H1 (cell line): ENCODE measurements around the gene CRIP1.

Experiments
- CTCF ChIP-seq, 3 experiments: IDR thresholded peaks; 1 replicate in 2 of 3; 2 replicates in 1 of 3; pipeline versions ENCODE4 v1.5.1 to v1.6.1; 2011; ENCODE audit warnings: low read length in 3 of 3, mild to moderate bottlenecking in 3 of 3, inconsistent platforms in 2 of 3, low read depth in 1 of 3, moderate library complexity in 1 of 3; ENCODE audit not compliant: insufficient read depth in 1 of 3; ENCODE audit errors: control extremely low read depth in 1 of 3
- EZH2 ChIP-seq: fragments of 200-600 bp; sonication (generic); IDR thresholded peaks from 2 replicates; pipeline ENCODE4 v1.7.1; 2012; ENCODE audit warnings: low read depth, mild to moderate bottlenecking, moderate library complexity, low read length, inconsistent platforms; ENCODE audit not compliant: severe bottlenecking
- POLR2A ChIP-seq, 2 experiments: IDR thresholded peaks; 1 replicate in 1 of 2; 2 replicates in 1 of 2; pipeline ENCODE4 v1.6.1; 2011; ENCODE audit warnings: low read depth in 2 of 2, low read length in 2 of 2, mild to moderate bottlenecking in 2 of 2; ENCODE audit errors: control extremely low read depth in 1 of 2

DNA sequence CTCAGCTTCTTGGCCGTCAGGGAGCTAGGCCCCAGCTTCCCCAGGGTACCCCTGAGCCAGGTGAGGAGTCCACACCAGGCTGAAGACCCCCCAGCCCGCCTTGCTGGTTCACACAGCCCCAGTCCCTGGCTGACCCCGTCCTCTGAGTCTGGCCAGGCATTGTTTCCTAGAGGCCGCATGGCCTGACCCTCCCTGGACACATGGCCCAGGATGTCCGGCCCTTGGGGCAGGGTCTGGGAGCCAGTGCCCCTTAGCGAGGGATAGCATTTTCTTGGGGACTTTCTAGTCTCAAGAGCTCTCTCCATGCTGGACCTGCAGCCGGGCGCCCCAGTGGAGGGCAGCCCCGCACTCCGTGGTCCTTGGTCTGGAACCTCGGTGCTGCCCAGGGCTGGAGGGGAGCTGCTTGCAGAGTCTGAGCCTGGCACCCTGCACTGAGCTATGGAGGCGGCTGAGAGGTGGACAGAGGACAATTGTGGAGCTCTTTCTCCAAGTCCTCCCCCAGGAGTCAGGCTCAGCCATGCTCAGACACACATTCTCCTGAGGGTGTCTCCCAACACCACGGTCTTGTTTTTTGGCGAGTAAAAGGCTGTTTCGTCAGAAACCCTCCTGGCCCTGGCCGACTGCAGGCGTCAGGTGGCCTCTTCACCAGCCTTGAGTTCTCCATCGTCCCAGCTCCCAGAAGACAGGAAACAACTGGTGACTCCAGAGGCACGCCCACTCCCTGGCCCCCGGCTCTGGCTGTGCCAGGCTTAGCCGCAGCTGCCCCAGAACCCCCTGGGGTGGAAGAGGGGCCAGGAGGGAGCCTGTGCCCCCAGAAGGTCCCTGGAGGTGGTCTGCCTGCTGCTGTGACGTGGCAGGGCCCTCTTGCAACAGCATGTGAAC lies 29.7 kb upstream of the CRIP1 start:
- TF ChIP-seq EZH2 (no peak), POLR2A (IDR thresholded peaks at IDR 0.05; ENCODE audit: control extremely low read depth in 1 of 2, low read depth in 2 of 2, low read length in 2 of 2) (no peak), CTCF (IDR thresholded peaks at IDR 0.05; ENCODE audit: control extremely low read depth in 1 of 3, insufficient read depth in 1 of 3, low read depth in 1 of 3, low read length in 3 of 3) (no peak)
